ENCODE data around the gene DLEU7. TPM values are rescaled to one million over a fixed set of nuclear protein-coding genes. Genes with fewer than 3 reads are reported as not detected.

The DLEU7 gene
- total and polyA plus RNA-seq, 2 of the 8 experiments (the other 6 are each of a cell fraction or from before 2014, with no cell fraction given), result 4.9 to 5.2 TPM

GRCh38 chr13:50809133-50810090, 34.1 kb downstream of the DLEU7 start:
- Histone ChIP-seq H4K5ac (ENCODE audit: insufficient read length, low read depth, low read length) (no peak overlapping the region), H2AFZ (ENCODE audit: low read length) (no peak overlapping the region), H3K4me3 (ENCODE audit: extremely low read depth in 1 of 4, insufficient read depth in 2 of 4, low read depth in 3 of 4, low read length in 4 of 4) (no peak overlapping the region), H2AK5ac (ENCODE audit: low read depth, low read length) (no peak overlapping the region), H3K4me1 (replicated peaks in 1 of 4; ENCODE audit: control insufficient read depth in 3 of 4, insufficient read depth in 4 of 4, low read length in 3 of 4) (no peaks in the 10 kb centered on the region), H2BK5ac (ENCODE audit: low read depth, low read length) (no peak overlapping the region), H3K79me2 (ENCODE audit: control insufficient read depth in 1 of 2, insufficient read depth in 2 of 2, low read length in 2 of 2) (no peaks in the 10 kb centered on the region), H2BK20ac (ENCODE audit: low read length) (no peak overlapping the region), H3K27me3 (replicated peaks in 1 of 4; ENCODE audit: control insufficient read depth in 3 of 4, extremely low read depth in 1 of 4, insufficient read depth in 3 of 4, low read length in 3 of 4) (no peaks in the 10 kb centered on the region), H2BK120ac (replicated peaks; ENCODE audit: low read depth, low read length) (no peak overlapping the region), H3K79me1 (ENCODE audit: low read depth, low read length) (no peaks in the 10 kb centered on the region), H3K9me3 (ENCODE audit: insufficient read depth in 2 of 2, low read depth in 1 of 2, low read length in 1 of 2) (no peaks in the 10 kb centered on the region), H4K20me1 (replicated peaks in 1 of 2; ENCODE audit: control insufficient read depth in 1 of 2, insufficient read depth in 2 of 2, low read length in 2 of 2) (no peaks in the 10 kb centered on the region), H4K8ac (ENCODE audit: extremely low read depth, insufficient read depth, low read length) (no peak overlapping the region), H2BK12ac (ENCODE audit: low read depth, low read length) (no peak overlapping the region), H3K23me2 (ENCODE audit: low read depth, low read length) (no peaks in the 10 kb centered on the region; the same call in 1 of the 2 replicates), H3K4me2 (ENCODE audit: insufficient read depth in 1 of 2, low read depth in 2 of 2, low read length in 2 of 2) (no peak overlapping the region), H3K9ac (replicated peaks in 1 of 4; ENCODE audit: extremely low read depth in 1 of 4, low read depth in 3 of 4, low read length in 3 of 4) (no peak overlapping the region), H3K18ac (ENCODE audit: extremely low read depth, low read length) (no peak overlapping the region), H2BK15ac (ENCODE audit: low read length) (no peak overlapping the region), H3K4ac (replicated peaks; ENCODE audit: insufficient read length, low read depth, low read length) (no peak overlapping the region), H3K14ac (ENCODE audit: insufficient read length) (no peak overlapping the region), H3K27ac (ENCODE audit: low read depth, low read length) (no peak overlapping the region), H4K91ac (replicated peaks; ENCODE audit: insufficient read length, low read length) (no peak overlapping the region), H3K23ac (ENCODE audit: insufficient read length) (no peak overlapping the region), H3K36me3 (ENCODE audit: control insufficient read depth in 2 of 4, insufficient read depth in 4 of 4, low read length in 3 of 4) (no peaks in the 10 kb centered on the region), H3K56ac (replicated peaks; ENCODE audit: insufficient read length, low read depth, low read length) (no peak overlapping the region)
- CTCF ChIA-PET (ENCODE audit: partially characterized antibody), result interaction anchor here (0.5 to 1.6 kb wide), 3 partner anchors 9 to 1483 kb away, joined by 3 to 6 read pairs (median 5); no protein-coding TSS in a partner anchor
- 90% methylated on average over 8 of the region's 8 CpGs; no CpG with 5 or more reads in 1 of the 2 experiments for WGBS, 2 experiments (ENCODE audit: extremely low coverage in 1 of 2, insufficient coverage in 1 of 2, insufficient read length in 1 of 2, insufficient replicate concordance in 2 of 2, low coverage in 1 of 2, low lambda C conversion rate in 2 of 2, missing lambda C conversion rate in 1 of 2)
- FAIRE-seq (no peak), DNase-seq (ENCODE audit: low read depth in 1 of 2, low spot score in 2 of 2) (no peak)
- POLR2A ChIA-PET (ENCODE audit: partially characterized antibody), result no interaction called here
- TF ChIP-seq YY1 (IDR thresholded peaks at IDR 0.05; ENCODE audit: low read depth, low read length), result no peak
- no peak for TF ChIP-seq MAX (IDR thresholded peaks at IDR 0.05)
- TF ChIP-seq E2F6 (IDR thresholded peaks at IDR 0.05), result no peak
- TF ChIP-seq SIRT6 (IDR thresholded peaks at IDR 0.05; ENCODE audit: low read length), result no peak
- no peak for TF ChIP-seq NANOG (IDR thresholded peaks at IDR 0.05; ENCODE audit: insufficient read depth, low read depth, low read length, poor library complexity, severe bottlenecking)
- TF ChIP-seq BACH1 (IDR thresholded peaks at IDR 0.05; ENCODE audit: low read length), result no peak
- no peak for TF ChIP-seq RXRA (IDR thresholded peaks at IDR 0.05; ENCODE audit: insufficient read depth, low read depth, low read length)
- no peak for TF ChIP-seq TAF7 (optimal IDR thresholded peaks at IDR 0.05; ENCODE audit: borderline replicate concordance, low read depth, low read length)
- no peak for TF ChIP-seq ATF3 (IDR thresholded peaks at IDR 0.05; ENCODE audit: insufficient read depth, low read depth, low read length)
- no peak for TF ChIP-seq TAF1 (IDR thresholded peaks at IDR 0.05; ENCODE audit: low read depth, low read length)
- no peak for TF ChIP-seq KDM4A (IDR thresholded peaks at IDR 0.05; ENCODE audit: low read depth, low read length, severe bottlenecking)

All from H1 (cell line).